Hepatocyte (in vitro differentiated cells): Measurements from ENCODE around the gene MARCHF3. TPM values are rescaled to one million over a fixed set of nuclear protein-coding genes. Genes with fewer than 3 reads are reported as not detected.

Experiments
- DNase-seq: peaks from one replicate; pipeline ENCODE4 v3.0.0-alpha.2; 2016; ENCODE audit warnings: low spot score
- H2AFZ ChIP-seq: fragments of 200-600 bp; sonication (generic); 2 replicates; pipeline ENCODE4 v1.6.0; 2016; ENCODE audit warnings: antibody characterized with exemption, mild to moderate bottlenecking
- H3K27ac ChIP-seq: fragments of 200-600 bp; sonication (generic); 2 replicates; pipeline ENCODE4 v1.5.1; 2016; ENCODE audit warnings: mild to moderate bottlenecking
- H3K27me3 ChIP-seq: fragments of 200-600 bp; sonication (generic); 2 replicates; pipeline ENCODE4 v1.6.1; 2016
- H3K36me3 ChIP-seq: fragments of 200-600 bp; sonication (generic); replicated peaks from 2 replicates; pipeline ENCODE4 v1.5.1; 2016; ENCODE audit warnings: low read depth; ENCODE audit not compliant: insufficient read depth
- H3K4me1 ChIP-seq: fragments of 200-600 bp; sonication (generic); 2 replicates; pipeline ENCODE4 v1.5.1; 2016; ENCODE audit warnings: mild to moderate bottlenecking, moderate library complexity; ENCODE audit not compliant: insufficient read depth
- H3K4me2 ChIP-seq: fragments of 200-600 bp; sonication (generic); 2 replicates; pipeline ENCODE4 v1.6.0; 2016
- H3K4me3 ChIP-seq: fragments of 200-600 bp; sonication (generic); 2 replicates; pipeline ENCODE4 v1.5.1; 2016; ENCODE audit warnings: mild to moderate bottlenecking
- H3K79me2 ChIP-seq: fragments of 200-600 bp; sonication (generic); 2 replicates; pipeline ENCODE4 v1.6.0; 2017; ENCODE audit warnings: mild to moderate bottlenecking
- H3K9me2 ChIP-seq: fragments of 200-600 bp; sonication (generic); replicated peaks from 2 replicates; pipeline ENCODE4 v1.6.0; 2017; ENCODE audit warnings: mild to moderate bottlenecking; ENCODE audit not compliant: insufficient read depth
- H3K9me3 ChIP-seq: fragments of 200-600 bp; sonication (generic); 2 replicates; pipeline ENCODE4 v1.5.1; 2016; ENCODE audit warnings: low read depth, mild to moderate bottlenecking
- H4K20me1 ChIP-seq: fragments of 200-600 bp; sonication (generic); 2 replicates; pipeline ENCODE4 v1.6.0; 2016; ENCODE audit warnings: mild to moderate bottlenecking; ENCODE audit not compliant: insufficient read depth, poor library complexity, severe bottlenecking
- CTCF ChIP-seq: fragments of 200-600 bp; sonication (generic); IDR thresholded peaks from 2 replicates; pipeline ENCODE4 v1.5.1; 2016; ENCODE audit warnings: antibody characterized with exemption, mild to moderate bottlenecking; ENCODE audit not compliant: poor library complexity
- EZH2 ChIP-seq: fragments of 200-600 bp; sonication (generic); IDR thresholded peaks from 2 replicates; pipeline ENCODE4 v1.6.1; 2016; ENCODE audit warnings: antibody characterized with exemption, mild to moderate bottlenecking, borderline replicate concordance
- EZH2phosphoT487 ChIP-seq: fragments of 200-600 bp; sonication (generic); IDR thresholded peaks from one replicate; pipeline ENCODE4 v1.6.1; 2018; ENCODE audit warnings: antibody characterized with exemption, mild to moderate bottlenecking, low read depth, moderate library complexity; ENCODE audit not compliant: unreplicated experiment, severe bottlenecking
- WGBS: methylation state at CpG from one replicate; pipeline ENCODE4 v1.1.6; 2016; ENCODE audit warnings: low lambda C conversion rate; ENCODE audit errors: missing lambda C conversion rate; 5-methylcytosine and 5-hydroxymethylcytosine counted together
- polyA plus RNA-seq: library from polyadenylated mRNA; unstranded; fragments of >200 nt; fragmentation: Nextera tagmentation; extraction: Ambion mirVana; gene quantifications from 2 replicates; pipeline ENCODE4 v1.2.1, GENCODE V29; 2016
- total RNA-seq: library from RNA; depleted of rRNA; stranded (reverse); fragments of >200 nt; gene quantifications from 2 replicates; pipeline ENCODE4 v1.2.3, GENCODE V29; 2014

Gene MARCHF3
- total and polyA plus RNA-seq, 2 experiments from 2014 or later = 9.4 to 20.4 TPM

- Histone ChIP-seq H4K20me1 (no peaks in the 10 kb centered on the region), H3K4me2 (no peak overlapping the region), H3K27me3 (no peaks in the 10 kb centered on the region), H3K36me3 (no peaks in the 10 kb centered on the region), H3K27ac (no peak overlapping the region), H2AFZ (no peak overlapping the region), H3K9me3 (no peaks in the 10 kb centered on the region), H3K4me1 (no peaks in the 10 kb centered on the region), H3K9me2 (no peaks in the 10 kb centered on the region), H3K4me3 (no peak overlapping the region), H3K79me2 (no peaks in the 10 kb centered on the region)
- WGBS = 87% methylated on average over 4 of the region's 4 CpGs
- DNase-seq = no peak
- TF ChIP-seq EZH2phosphoT487 = no peak
Measured at GRCh38 chr5:127011153-127011552, 19.2 kb downstream of the MARCHF3 start.

GRCh38 chr5:127010362-127010761 lies 20.0 kb downstream of the MARCHF3 start:
- Histone ChIP-seq H3K9me3 (no peaks in the 10 kb centered on the region), H3K9me2 (no peaks in the 10 kb centered on the region), H3K4me2 (no peak overlapping the region), H2AFZ (no peak overlapping the region), H3K36me3 (no peaks in the 10 kb centered on the region), H3K27me3 (no peaks in the 10 kb centered on the region), H4K20me1 (no peaks in the 10 kb centered on the region), H3K4me1 (no peaks in the 10 kb centered on the region), H3K79me2 (no peaks in the 10 kb centered on the region), H3K4me3 (no peak overlapping the region), H3K27ac (no peak overlapping the region)
- WGBS = 89% methylated on average over 2 of the region's 2 CpGs
- TF ChIP-seq CTCF (no peak), EZH2phosphoT487 (no peak), EZH2 (no peak)
- DNase-seq = no peak

GRCh38 chr5:127009784-127010183 lies 20.6 kb downstream of the MARCHF3 start:
- no peak overlapping the region for H2AFZ ChIP-seq
- H3K9me3 ChIP-seq = no peaks in the 10 kb centered on the region
- TF ChIP-seq EZH2 (no peak), EZH2phosphoT487 (no peak), CTCF (no peak)
- no peaks in the 10 kb centered on the region for H3K36me3 ChIP-seq
- no peak overlapping the region for H3K4me2 ChIP-seq
- no peaks in the 10 kb centered on the region for H3K79me2 ChIP-seq
- H3K4me1 ChIP-seq = no peaks in the 10 kb centered on the region
- DNase-seq = no peak
- H3K9me2 ChIP-seq = no peaks in the 10 kb centered on the region
- H3K4me3 ChIP-seq = no peak overlapping the region
- no peaks in the 10 kb centered on the region for H3K27me3 ChIP-seq
- no peaks in the 10 kb centered on the region for H4K20me1 ChIP-seq
- WGBS = 100% methylated on average over 1 of the region's 1 CpG
- H3K27ac ChIP-seq = no peak overlapping the region

GRCh38 chr5:127008300-127008975 lies 21.9 kb downstream of the MARCHF3 start:
- Histone ChIP-seq H3K9me2 (no peaks in the 10 kb centered on the region), H3K9me3 (no peaks in the 10 kb centered on the region), H3K4me3 (no peak overlapping the region), H3K27ac (no peak overlapping the region), H3K4me1 (no peaks in the 10 kb centered on the region), H3K4me2 (no peak overlapping the region), H3K27me3 (no peaks in the 10 kb centered on the region), H2AFZ (no peak overlapping the region), H3K79me2 (no peaks in the 10 kb centered on the region), H3K36me3 (no peaks in the 10 kb centered on the region), H4K20me1 (no peaks in the 10 kb centered on the region)
- 91% methylated on average over 6 of the region's 6 CpGs for WGBS
- TF ChIP-seq EZH2 (no peak), CTCF (no peak), EZH2phosphoT487 (no peak)
- no peak for DNase-seq
